Glomerular endothelial cell (primary cell): Measurements from ENCODE around the gene TIPARP. TPM values are rescaled to one million over a fixed set of nuclear protein-coding genes. Genes with fewer than 3 reads are reported as not detected.

Experiments used
- DNase-seq: peaks from one replicate; pipeline ENCODE4 v3.0.0-alpha.2; 2011; ENCODE audit warnings: low read depth, low spot score; ENCODE audit errors: extremely low read depth
- total RNA-seq: library from RNA; depleted of rRNA; stranded (reverse); fragments of >200 nt; gene quantifications from 2 replicates; pipeline ENCODE4 v1.2.3, GENCODE V29; 2015

TIPARP gene
- total RNA-seq, 1 donor from 2014 or later: 38.1 TPM

- DNase-seq: peak; percentile 82
These were observed 1.7 kb downstream of the TIPARP start for GRCh38 chr3:156675830-156676767.

- DNase-seq: no peak
These were observed 2.5 kb downstream of the TIPARP start for GRCh38 chr3:156676768-156677479.

- no peak for DNase-seq
These were observed 3.1 kb downstream of the TIPARP start for GRCh38 chr3:156677536-156677935.

GRCh38 chr3:156678197-156678596 is 3.8 kb downstream of the TIPARP start:
- DNase-seq: no peak

GRCh38 chr3:156680243-156680914 is 6.0 kb downstream of the TIPARP start:
- DNase-seq: no peak

GRCh38 chr3:156681002-156681401 is 6.6 kb downstream of the TIPARP start:
- DNase-seq: no peak

- no peak for DNase-seq
These were observed 8.1 kb downstream of the TIPARP start for GRCh38 chr3:156682501-156682900.

- DNase-seq: no peak
These were observed 8.6 kb downstream of the TIPARP start for GRCh38 chr3:156682963-156683362.

GRCh38 chr3:156685198-156685597 is 10.8 kb downstream of the TIPARP start:
- no peak for DNase-seq

GRCh38 chr3:156685752-156686151 is 11.4 kb downstream of the TIPARP start:
- DNase-seq: no peak

GRCh38 chr3:156687023-156687422 is 12.6 kb downstream of the TIPARP start:
- DNase-seq: no peak

GRCh38 chr3:156688632-156689452 is 14.5 kb downstream of the TIPARP start:
- no peak for DNase-seq

GRCh38 chr3:156689608-156690007 is 15.2 kb downstream of the TIPARP start:
- no peak for DNase-seq

- DNase-seq: peak; percentile 70
These were observed 17.5 kb downstream of the TIPARP start for GRCh38 chr3:156691920-156692319.

GRCh38 chr3:156693166-156693565 is 18.8 kb downstream of the TIPARP start:
- DNase-seq: no peak

GRCh38 chr3:156694536-156694935 is 20.1 kb downstream of the TIPARP start:
- no peak for DNase-seq

GRCh38 chr3:156702367-156702766 is 28.0 kb downstream of the TIPARP start:
- no peak for DNase-seq

- DNase-seq: no peak
These were observed 30.1 kb downstream of the TIPARP start for GRCh38 chr3:156704370-156705036.

- DNase-seq: no peak
These were observed 31.6 kb downstream of the TIPARP start for GRCh38 chr3:156705761-156706616.
